H7 (cell line): ENCODE data around the gene PDE6A. TPM values are rescaled to one million over a fixed set of nuclear protein-coding genes. Genes with fewer than 3 reads are reported as not detected.

Experiments
- DNase-seq: peaks from one replicate; pipeline ENCODE4 v3.0.0; 2012
- H3K27me3 ChIP-seq: 2 replicates; pipeline ENCODE4 v1.6.0; 2011; ENCODE audit warnings: mild to moderate bottlenecking, low read length; ENCODE audit not compliant: control insufficient read depth, insufficient read depth
- H3K36me3 ChIP-seq: replicated peaks from 2 replicates; pipeline ENCODE4 v1.5.1; 2011; ENCODE audit warnings: low read length; ENCODE audit not compliant: control insufficient read depth, insufficient read depth
- H3K4me3 ChIP-seq: 2 replicates; pipeline ENCODE4 v1.5.1; 2011; ENCODE audit warnings: low read depth, mild to moderate bottlenecking, control low read depth, low read length, moderate library complexity; ENCODE audit not compliant: insufficient read depth
- total RNA-seq: library from RNA; depleted of rRNA; stranded (reverse); fragments of >200 nt; shearing (Covaris generic); gene quantifications from 2 replicates; pipeline ENCODE4 v1.2.3, GENCODE V29; 2014; rRNA removed

Gene PDE6A
- not detected in 2 replicates for total RNA-seq

DNA sequence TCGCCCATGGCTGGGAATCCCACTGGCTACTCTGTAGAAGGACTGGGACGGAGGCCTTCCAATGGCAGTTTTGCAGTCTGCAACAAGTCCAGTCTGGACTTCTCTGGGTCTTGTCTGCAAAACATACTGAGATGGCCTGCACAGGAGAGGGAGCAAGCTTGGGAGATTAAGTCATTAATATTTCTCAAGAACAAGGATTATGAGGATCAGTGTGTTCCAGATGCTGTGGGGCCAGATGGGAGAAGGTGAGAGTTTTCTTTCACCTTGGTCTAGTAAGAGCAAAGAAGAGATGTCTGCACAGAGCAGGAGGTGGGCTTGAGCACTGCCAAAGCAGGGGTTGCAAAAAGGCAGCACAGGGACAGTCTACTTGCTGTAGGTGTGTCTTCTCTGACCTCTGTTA is at the start of gene PDE6A:
Gene PDE6A, minus strand, starts transcription at position 128 of the 400 bp plus-strand sequence. Its CDS starts 120 bp downstream, at position 8.
- H3K27me3 ChIP-seq = no peaks in the 10 kb centered on the region
- no peak for DNase-seq

GRCh38 chr5:149993471-149993870 is 48.9 kb upstream of the PDE6A start:
- DNase-seq = no peak
- Histone ChIP-seq H3K4me3 (no peak overlapping the region), H3K27me3 (no peaks in the 10 kb centered on the region), H3K36me3 (no peaks in the 10 kb centered on the region)

More for the DNA sequence above, at the start of gene PDE6A:
- Histone ChIP-seq H3K4me3 (no peak within 1 kb of the TSS), H3K36me3 (no peaks in the 10 kb centered on the region)

DNA sequence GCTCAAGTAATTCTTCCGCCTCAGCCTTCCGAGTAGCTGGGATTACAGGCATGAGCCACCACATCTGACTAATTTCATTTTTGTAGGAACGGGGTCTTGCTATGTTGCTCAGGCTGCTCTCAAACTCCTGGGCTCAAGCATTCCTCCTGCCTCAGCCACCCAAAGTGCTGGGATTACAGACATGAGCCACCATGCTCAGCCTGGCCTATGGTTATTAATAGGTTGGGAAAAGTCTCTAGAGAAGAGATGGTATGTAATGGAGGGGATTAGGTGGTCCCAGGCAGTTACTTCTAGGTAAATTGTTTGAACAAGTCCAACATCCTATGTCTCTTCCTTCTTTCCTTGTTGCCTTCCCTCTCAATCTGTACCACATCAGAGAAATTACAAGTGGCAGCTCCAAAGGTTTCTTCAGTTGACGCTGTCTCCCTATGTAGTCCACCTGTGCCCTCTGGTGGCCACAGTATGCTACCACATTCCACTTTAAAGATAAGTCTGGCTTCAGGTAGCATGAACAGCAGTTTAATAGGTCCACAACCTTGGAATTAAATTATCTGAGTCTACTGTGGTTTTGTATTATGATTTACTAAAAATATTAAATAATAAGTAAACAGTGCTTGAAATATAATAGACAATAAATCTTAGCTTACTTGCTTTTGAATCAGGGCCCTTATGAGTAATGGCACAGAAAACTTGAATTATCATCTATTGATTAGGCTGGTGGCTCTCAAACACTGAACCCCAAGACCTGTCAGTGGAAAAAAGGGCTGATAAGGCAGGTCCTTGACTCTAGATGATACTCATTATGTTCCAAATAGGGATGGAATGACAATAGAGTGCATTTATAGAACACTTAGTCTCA is 46.2 kb upstream of the PDE6A start:
- Histone ChIP-seq H3K27me3 (no peaks in the 10 kb centered on the region), H3K36me3 (no peaks in the 10 kb centered on the region), H3K4me3 (no peak overlapping the region)
- DNase-seq = peak; percentile 70

GRCh38 chr5:149988126-149988525 is 43.5 kb upstream of the PDE6A start:
- Histone ChIP-seq H3K27me3 (no peaks in the 10 kb centered on the region), H3K4me3 (no peak overlapping the region), H3K36me3 (no peaks in the 10 kb centered on the region)
- DNase-seq = no peak

DNA sequence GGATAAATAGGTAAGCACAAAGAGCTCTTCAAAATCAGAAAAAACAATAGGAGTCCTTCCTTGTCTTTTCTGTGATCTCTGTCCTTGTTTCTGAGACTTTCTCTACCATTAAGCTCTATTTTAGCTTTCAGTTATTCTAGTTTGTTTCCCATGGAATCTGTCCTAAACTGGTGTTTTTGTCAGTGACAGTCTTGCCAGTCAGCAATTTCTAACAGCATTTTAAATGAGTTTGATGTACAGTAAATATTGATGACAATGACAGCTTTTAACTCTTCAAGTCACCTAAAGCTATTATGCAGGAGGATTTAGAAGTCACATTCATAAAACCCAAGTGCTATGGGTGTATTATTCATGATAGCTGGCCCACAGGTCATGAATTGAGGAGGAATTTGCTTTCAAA is 37.9 kb upstream of the PDE6A start:
- peaks cover 1% of the 10 kb centered on the region; the same call in 1 of the 2 replicates for H3K36me3 ChIP-seq
- DNase-seq = no peak
- no peaks in the 10 kb centered on the region for H3K27me3 ChIP-seq
- no peak overlapping the region for H3K4me3 ChIP-seq

DNA sequence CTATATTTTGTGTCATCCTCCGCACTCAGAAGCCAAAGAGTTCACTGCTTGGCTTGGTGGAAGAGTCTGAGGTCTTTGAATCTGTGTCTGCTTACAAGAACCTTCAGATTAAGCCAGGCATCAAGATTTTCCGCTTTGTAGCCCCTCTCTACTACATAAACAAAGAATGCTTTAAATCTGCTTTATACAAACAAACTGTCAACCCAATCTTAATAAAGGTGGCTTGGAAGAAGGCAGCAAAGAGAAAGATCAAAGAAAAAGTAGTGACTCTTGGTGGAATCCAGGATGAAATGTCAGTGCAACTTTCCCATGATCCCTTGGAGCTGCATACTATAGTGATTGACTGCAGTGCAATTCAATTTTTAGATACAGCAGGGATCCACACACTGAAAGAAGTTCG is 36.6 kb upstream of the PDE6A start:
- H3K27me3 ChIP-seq = no peaks in the 10 kb centered on the region
- no peak overlapping the region for H3K4me3 ChIP-seq
- no peak for DNase-seq
- peaks cover 1% of the 10 kb centered on the region; the same call in 1 of the 2 replicates for H3K36me3 ChIP-seq

GRCh38 chr5:149979896-149980295 is 35.3 kb upstream of the PDE6A start:
- no peak for DNase-seq
- no peaks in the 10 kb centered on the region for H3K27me3 ChIP-seq
- no peak overlapping the region for H3K4me3 ChIP-seq
- H3K36me3 ChIP-seq = peaks cover 1% of the 10 kb centered on the region; the same call in 1 of the 2 replicates

DNA sequence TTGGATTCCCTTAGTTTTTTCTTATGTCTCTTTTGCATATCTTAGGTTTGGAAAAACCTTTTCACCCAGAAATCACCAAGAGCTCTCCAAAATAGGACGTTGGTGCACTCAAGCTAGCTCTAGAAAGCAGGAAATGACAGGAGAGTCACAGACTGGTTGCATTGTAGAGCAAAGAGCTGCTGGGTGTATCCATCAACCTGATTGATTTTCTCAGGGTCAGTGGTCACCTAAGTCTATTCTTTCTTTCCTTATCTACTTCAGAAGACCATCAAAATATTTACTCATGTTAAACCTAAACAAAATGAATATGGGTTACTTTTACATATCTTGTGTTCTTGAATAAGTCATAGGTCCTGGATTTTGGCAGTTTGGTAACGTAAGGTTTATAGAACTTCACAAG is 30.8 kb upstream of the PDE6A start:
- Histone ChIP-seq H3K36me3 (no peaks in the 10 kb centered on the region; the same call in 1 of the 2 replicates), H3K27me3 (no peaks in the 10 kb centered on the region), H3K4me3 (no peak overlapping the region)
- no peak for DNase-seq

GRCh38 chr5:149969181-149969930 is 24.8 kb upstream of the PDE6A start:
- Histone ChIP-seq H3K27me3 (no peaks in the 10 kb centered on the region), H3K36me3 (no peaks in the 10 kb centered on the region), H3K4me3 (no peak overlapping the region)
- DNase-seq = no peak

GRCh38 chr5:149966946-149967345 is 22.4 kb upstream of the PDE6A start:
- Histone ChIP-seq H3K36me3 (no peaks in the 10 kb centered on the region), H3K27me3 (no peaks in the 10 kb centered on the region)

GRCh38 chr5:149963729-149964128 is 19.1 kb upstream of the PDE6A start:
- Histone ChIP-seq H3K27me3 (no peaks in the 10 kb centered on the region; the same call in 1 of the 2 replicates), H3K36me3 (no peaks in the 10 kb centered on the region), H3K4me3 (no peak overlapping the region)
- DNase-seq = no peak

More at GRCh38 chr5:149966946-149967345, 22.4 kb upstream of the PDE6A start:
- no peak overlapping the region for H3K4me3 ChIP-seq
- DNase-seq = no peak

GRCh38 chr5:149962601-149963300 is 18.2 kb upstream of the PDE6A start:
- H3K4me3 ChIP-seq = no peak overlapping the region
- H3K27me3 ChIP-seq = no peaks in the 10 kb centered on the region; the same call in 1 of the 2 replicates
- H3K36me3 ChIP-seq = no peaks in the 10 kb centered on the region
- no peak for DNase-seq

DNA sequence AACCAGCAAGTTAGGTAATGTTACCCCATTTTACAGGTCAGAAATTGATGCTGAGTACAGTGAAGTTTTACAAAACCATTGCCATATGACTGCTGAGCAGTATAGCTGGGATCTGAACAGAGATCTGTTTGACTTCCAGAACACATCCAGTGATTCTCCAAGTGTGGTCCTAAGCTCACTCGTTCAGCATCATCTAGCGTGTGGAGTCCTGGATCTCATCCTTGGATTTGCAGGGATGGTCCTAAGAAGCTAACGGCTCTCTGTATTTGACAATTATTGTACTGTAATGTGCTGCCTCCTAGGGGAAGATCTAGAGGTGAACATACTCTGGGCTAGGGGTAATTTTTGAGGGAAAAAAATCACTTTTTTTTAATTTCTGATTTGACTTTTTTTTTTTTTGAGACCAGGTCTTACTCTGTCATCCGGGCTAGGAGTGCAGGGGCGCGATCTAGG is 17.4 kb upstream of the PDE6A start:
- no peaks in the 10 kb centered on the region for H3K36me3 ChIP-seq
- no peak overlapping the region for H3K4me3 ChIP-seq
- DNase-seq = peak; percentile 62
- H3K27me3 ChIP-seq = no peaks in the 10 kb centered on the region; the same call in 1 of the 2 replicates

- no peaks in the 10 kb centered on the region; the same call in 1 of the 2 replicates for H3K27me3 ChIP-seq
- DNase-seq = no peak
- H3K4me3 ChIP-seq = peak overlapping the region; percentile 84
- no peaks in the 10 kb centered on the region for H3K36me3 ChIP-seq
Observed at GRCh38 chr5:149961186-149961685, 16.6 kb upstream of the PDE6A start.
